GM18861 (cell line): ENCODE measurements around the gene FHIT.

Source experiments
- ATAC-seq: cut with Tn5 transposase; IDR thresholded peaks from one replicate; pipeline ENCODE4 v1.9.1; 2021; ENCODE audit not compliant: unreplicated experiment

Gene FHIT

GRCh38 chr3:59727902-59728586, 1523.2 kb downstream of the FHIT start:
- ATAC-seq = no peak

- no peak for ATAC-seq
Measured at GRCh38 chr3:59726279-59726678, 1525.0 kb downstream of the FHIT start.

GRCh38 chr3:59717679-59718205, 1533.5 kb downstream of the FHIT start:
- no peak for ATAC-seq

- no peak for ATAC-seq
Measured at GRCh38 chr3:59714066-59714465, 1537.2 kb downstream of the FHIT start.

GRCh38 chr3:59710554-59710953, 1540.7 kb downstream of the FHIT start:
- no peak for ATAC-seq

GRCh38 chr3:59709702-59710553, 1541.3 kb downstream of the FHIT start:
- no peak for ATAC-seq

GRCh38 chr3:59708202-59708601, 1543.0 kb downstream of the FHIT start:
- ATAC-seq = no peak

- no peak for ATAC-seq
Measured at GRCh38 chr3:59704292-59704691, 1547.0 kb downstream of the FHIT start.

GRCh38 chr3:59699648-59700320, 1551.5 kb downstream of the FHIT start:
- ATAC-seq = no peak
